Astrocyte (in vitro differentiated cells and primary cell): ENCODE results near the gene CALY.
A peak's percentile ranks its signal among the peaks of the same experiment; 100 is the strongest.

Experiments used
- EZH2 ChIP-seq: IDR thresholded peaks from 2 replicates; pipeline ENCODE4 v1.6.1; 2012; ENCODE audit warnings: mild to moderate bottlenecking, low read length, inconsistent platforms; ENCODE audit not compliant: insufficient read depth
- TF ChIP-seq, protein P1 (sequence below): IDR thresholded peaks from 2 replicates; pipeline ENCODE4 v1.5.1; 2011; ENCODE audit warnings: low read depth, mild to moderate bottlenecking, inconsistent platforms, low read length, moderate library complexity; ENCODE audit not compliant: insufficient read depth

- TF ChIP-seq, protein P1, sequence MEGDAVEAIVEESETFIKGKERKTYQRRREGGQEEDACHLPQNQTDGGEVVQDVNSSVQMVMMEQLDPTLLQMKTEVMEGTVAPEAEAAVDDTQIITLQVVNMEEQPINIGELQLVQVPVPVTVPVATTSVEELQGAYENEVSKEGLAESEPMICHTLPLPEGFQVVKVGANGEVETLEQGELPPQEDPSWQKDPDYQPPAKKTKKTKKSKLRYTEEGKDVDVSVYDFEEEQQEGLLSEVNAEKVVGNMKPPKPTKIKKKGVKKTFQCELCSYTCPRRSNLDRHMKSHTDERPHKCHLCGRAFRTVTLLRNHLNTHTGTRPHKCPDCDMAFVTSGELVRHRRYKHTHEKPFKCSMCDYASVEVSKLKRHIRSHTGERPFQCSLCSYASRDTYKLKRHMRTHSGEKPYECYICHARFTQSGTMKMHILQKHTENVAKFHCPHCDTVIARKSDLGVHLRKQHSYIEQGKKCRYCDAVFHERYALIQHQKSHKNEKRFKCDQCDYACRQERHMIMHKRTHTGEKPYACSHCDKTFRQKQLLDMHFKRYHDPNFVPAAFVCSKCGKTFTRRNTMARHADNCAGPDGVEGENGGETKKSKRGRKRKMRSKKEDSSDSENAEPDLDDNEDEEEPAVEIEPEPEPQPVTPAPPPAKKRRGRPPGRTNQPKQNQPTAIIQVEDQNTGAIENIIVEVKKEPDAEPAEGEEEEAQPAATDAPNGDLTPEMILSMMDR: no peak
- TF ChIP-seq EZH2: peak; percentile 98
Measured at GRCh38 chr10:133336577-133337369, at the start of gene CALY.
